C4-2B (cell line): ENCODE results near the gene KIAA1191.

ENCODE experiments used
- ZFX ChIP-seq: fragments of 450-650 bp; IDR thresholded peaks from 2 replicates; pipeline ENCODE4 v1.6.1; 2017
- TF ChIP-seq, protein P1 (sequence below): fragments of 450-650 bp; conservative IDR thresholded peaks from 2 replicates; pipeline ENCODE4 v1.5.1; 2017; ENCODE audit warnings: mild to moderate bottlenecking

DNA sequence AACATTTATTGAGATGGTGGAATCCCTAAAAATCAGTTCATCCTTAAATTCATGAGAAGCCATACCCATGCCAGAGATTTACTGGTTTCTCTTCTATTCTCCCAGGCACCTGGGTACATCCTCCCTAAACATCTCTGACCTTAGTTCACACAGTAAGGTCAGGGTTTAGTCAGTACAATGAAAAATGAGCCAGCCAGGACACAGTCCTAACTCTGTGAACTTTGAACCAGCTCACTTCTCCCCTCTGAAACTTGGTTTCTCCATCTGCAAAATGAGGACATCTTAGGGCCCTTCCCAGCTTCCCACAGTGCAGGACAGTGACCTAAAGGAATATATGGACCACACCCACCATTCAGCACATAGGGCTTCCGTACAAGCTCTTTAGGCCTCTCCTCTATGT, 24.9 kb upstream of the KIAA1191 start:
- TF ChIP-seq, protein P1, sequence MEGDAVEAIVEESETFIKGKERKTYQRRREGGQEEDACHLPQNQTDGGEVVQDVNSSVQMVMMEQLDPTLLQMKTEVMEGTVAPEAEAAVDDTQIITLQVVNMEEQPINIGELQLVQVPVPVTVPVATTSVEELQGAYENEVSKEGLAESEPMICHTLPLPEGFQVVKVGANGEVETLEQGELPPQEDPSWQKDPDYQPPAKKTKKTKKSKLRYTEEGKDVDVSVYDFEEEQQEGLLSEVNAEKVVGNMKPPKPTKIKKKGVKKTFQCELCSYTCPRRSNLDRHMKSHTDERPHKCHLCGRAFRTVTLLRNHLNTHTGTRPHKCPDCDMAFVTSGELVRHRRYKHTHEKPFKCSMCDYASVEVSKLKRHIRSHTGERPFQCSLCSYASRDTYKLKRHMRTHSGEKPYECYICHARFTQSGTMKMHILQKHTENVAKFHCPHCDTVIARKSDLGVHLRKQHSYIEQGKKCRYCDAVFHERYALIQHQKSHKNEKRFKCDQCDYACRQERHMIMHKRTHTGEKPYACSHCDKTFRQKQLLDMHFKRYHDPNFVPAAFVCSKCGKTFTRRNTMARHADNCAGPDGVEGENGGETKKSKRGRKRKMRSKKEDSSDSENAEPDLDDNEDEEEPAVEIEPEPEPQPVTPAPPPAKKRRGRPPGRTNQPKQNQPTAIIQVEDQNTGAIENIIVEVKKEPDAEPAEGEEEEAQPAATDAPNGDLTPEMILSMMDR = no peak
- no peak for TF ChIP-seq ZFX
